Skeletal muscle satellite cell (primary cell): ENCODE data around the gene SCN3A.
A peak's percentile ranks its signal among the peaks of the same experiment; 100 is the strongest.

Experiments
- H3K27me3 ChIP-seq: 2 replicates; pipeline ENCODE4 v1.7.0; 2013; ENCODE audit warnings: low read length; ENCODE audit not compliant: control insufficient read depth, insufficient read depth
- H3K36me3 ChIP-seq: 2 replicates; pipeline ENCODE4 v1.7.0; 2013; ENCODE audit warnings: mild to moderate bottlenecking, control low read depth, low read length; ENCODE audit not compliant: insufficient read depth
- H3K4me1 ChIP-seq: 2 replicates; pipeline ENCODE4 v1.7.0; 2013; ENCODE audit warnings: low read length; ENCODE audit not compliant: control insufficient read depth, insufficient read depth
- H3K4me2 ChIP-seq: 2 replicates; pipeline ENCODE4 v1.7.0; 2013; ENCODE audit warnings: mild to moderate bottlenecking, low read length
- H3K4me3 ChIP-seq: 2 replicates; pipeline ENCODE4 v1.7.0; 2013; ENCODE audit warnings: low read length
- H3K9ac ChIP-seq: 2 replicates; pipeline ENCODE4 v1.7.0; 2013; ENCODE audit warnings: mild to moderate bottlenecking, low read depth, low read length, moderate library complexity
- H3K9me3 ChIP-seq: replicated peaks from 2 replicates; pipeline ENCODE4 v1.7.0; 2013; ENCODE audit warnings: mild to moderate bottlenecking, control low read depth, low read length

The SCN3A gene

GRCh38 chr2:165144315-165144714 is 59.5 kb downstream of the SCN3A start:
- no peak overlapping the region for H3K9ac ChIP-seq
- H3K27me3 ChIP-seq: no peaks in the 10 kb centered on the region
- no peak overlapping the region for H3K4me3 ChIP-seq
- no peaks in the 10 kb centered on the region for H3K9me3 ChIP-seq
- H3K4me2 ChIP-seq: no peak overlapping the region
- no peaks in the 10 kb centered on the region for H3K36me3 ChIP-seq
- H3K4me1 ChIP-seq: peaks cover 4% of the 10 kb centered on the region

- Histone ChIP-seq H3K4me3 (no peak overlapping the region), H3K27me3 (no peaks in the 10 kb centered on the region), H3K9me3 (no peaks in the 10 kb centered on the region), H3K4me2 (no peak overlapping the region), H3K9ac (no peak overlapping the region), H3K36me3 (no peaks in the 10 kb centered on the region), H3K4me1 (no peaks in the 10 kb centered on the region)
These were observed 62.1 kb downstream of the SCN3A start for GRCh38 chr2:165141601-165142354.

- Histone ChIP-seq H3K36me3 (no peaks in the 10 kb centered on the region), H3K4me2 (no peak overlapping the region), H3K9me3 (no peaks in the 10 kb centered on the region), H3K9ac (no peak overlapping the region), H3K4me3 (no peak overlapping the region), H3K4me1 (no peaks in the 10 kb centered on the region), H3K27me3 (no peaks in the 10 kb centered on the region)
These were observed 77.6 kb downstream of the SCN3A start for GRCh38 chr2:165126244-165126643.

- Histone ChIP-seq H3K9me3 (no peaks in the 10 kb centered on the region), H3K4me2 (no peak overlapping the region), H3K4me1 (no peaks in the 10 kb centered on the region), H3K27me3 (no peaks in the 10 kb centered on the region), H3K4me3 (no peak overlapping the region), H3K36me3 (no peaks in the 10 kb centered on the region), H3K9ac (no peak overlapping the region)
These were observed 81.3 kb downstream of the SCN3A start for GRCh38 chr2:165122521-165122920.

GRCh38 chr2:165120740-165121467 is 82.9 kb downstream of the SCN3A start:
- H3K4me2 ChIP-seq: no peak overlapping the region
- no peaks in the 10 kb centered on the region for H3K4me1 ChIP-seq
- no peaks in the 10 kb centered on the region for H3K36me3 ChIP-seq
- no peak overlapping the region for H3K9ac ChIP-seq
- no peaks in the 10 kb centered on the region for H3K9me3 ChIP-seq
- no peak overlapping the region for H3K4me3 ChIP-seq
- no peaks in the 10 kb centered on the region for H3K27me3 ChIP-seq

GRCh38 chr2:165115258-165115657 is 88.6 kb downstream of the SCN3A start:
- no peak overlapping the region for H3K4me3 ChIP-seq
- no peak overlapping the region for H3K9ac ChIP-seq
- no peak overlapping the region for H3K4me2 ChIP-seq
- H3K27me3 ChIP-seq: no peaks in the 10 kb centered on the region
- H3K36me3 ChIP-seq: no peaks in the 10 kb centered on the region
- peaks cover 16% of the 10 kb centered on the region for H3K4me1 ChIP-seq
- H3K9me3 ChIP-seq: no peaks in the 10 kb centered on the region

- Histone ChIP-seq H3K4me1 (peaks cover 16% of the 10 kb centered on the region), H3K4me3 (peak overlapping the region; percentile 38), H3K9ac (no peak overlapping the region), H3K27me3 (no peaks in the 10 kb centered on the region), H3K9me3 (no peaks in the 10 kb centered on the region), H3K4me2 (peak overlapping the region; percentile 72), H3K36me3 (no peaks in the 10 kb centered on the region)
These were observed 89.4 kb downstream of the SCN3A start for GRCh38 chr2:165114346-165114939.

- Histone ChIP-seq H3K4me3 (no peak overlapping the region), H3K4me2 (peak overlapping the region; percentile 50), H3K36me3 (no peaks in the 10 kb centered on the region), H3K9ac (no peak overlapping the region), H3K9me3 (no peaks in the 10 kb centered on the region), H3K4me1 (peaks cover 16% of the 10 kb centered on the region), H3K27me3 (no peaks in the 10 kb centered on the region)
These were observed 90.4 kb downstream of the SCN3A start for GRCh38 chr2:165113414-165113813.

- no peak overlapping the region for H3K4me3 ChIP-seq
These were observed 91.1 kb downstream of the SCN3A start for GRCh38 chr2:165112789-165113188.

GRCh38 chr2:165112133-165112573 is 91.7 kb downstream of the SCN3A start:
- H3K27me3 ChIP-seq: no peaks in the 10 kb centered on the region
- no peaks in the 10 kb centered on the region for H3K36me3 ChIP-seq
- no peak overlapping the region for H3K9ac ChIP-seq
- H3K4me1 ChIP-seq: peaks cover 16% of the 10 kb centered on the region
- H3K9me3 ChIP-seq: no peaks in the 10 kb centered on the region
- H3K4me2 ChIP-seq: no peak overlapping the region
- no peak overlapping the region for H3K4me3 ChIP-seq

More at GRCh38 chr2:165112789-165113188, 91.1 kb downstream of the SCN3A start:
- Histone ChIP-seq H3K36me3 (no peaks in the 10 kb centered on the region), H3K27me3 (no peaks in the 10 kb centered on the region), H3K4me1 (peaks cover 16% of the 10 kb centered on the region), H3K9ac (no peak overlapping the region), H3K4me2 (no peak overlapping the region), H3K9me3 (no peaks in the 10 kb centered on the region)

GRCh38 chr2:165110394-165110793 is 93.5 kb downstream of the SCN3A start:
- Histone ChIP-seq H3K27me3 (no peaks in the 10 kb centered on the region), H3K4me2 (no peak overlapping the region), H3K9ac (no peak overlapping the region), H3K9me3 (no peaks in the 10 kb centered on the region), H3K4me3 (no peak overlapping the region), H3K4me1 (peaks cover 16% of the 10 kb centered on the region), H3K36me3 (no peaks in the 10 kb centered on the region)
